KMS-11 (cell line): Measurements from ENCODE around the gene CDR2L.

Source experiments
- H2AFZ ChIP-seq: fragments of 200-600 bp; sonication (generic); 2 replicates; pipeline ENCODE4 v1.6.1; 2016; ENCODE audit warnings: antibody characterized with exemption, mixed run types, low read depth
- H3K27ac ChIP-seq: fragments of 200-600 bp; sonication (generic); 2 replicates; pipeline ENCODE4 v1.6.1; 2016; ENCODE audit warnings: mild to moderate bottlenecking, mixed run types
- H3K27me3 ChIP-seq: fragments of 200-600 bp; sonication (generic); 2 replicates; pipeline ENCODE4 v1.6.1; 2017; ENCODE audit warnings: mild to moderate bottlenecking, low read depth, mixed run types, moderate library complexity; ENCODE audit not compliant: insufficient read depth
- H3K36me3 ChIP-seq: fragments of 200-600 bp; sonication (generic); 2 replicates; pipeline ENCODE4 v1.6.1; 2017; ENCODE audit warnings: mild to moderate bottlenecking, mixed run types; ENCODE audit not compliant: insufficient read depth
- H3K4me1 ChIP-seq: fragments of 200-600 bp; sonication (generic); 2 replicates; pipeline ENCODE4 v1.6.1; 2016; ENCODE audit warnings: mild to moderate bottlenecking, low read depth, mixed run types; ENCODE audit not compliant: poor library complexity, severe bottlenecking
- H3K4me2 ChIP-seq: fragments of 200-600 bp; sonication (generic); 2 replicates; pipeline ENCODE4 v1.7.0; 2016; ENCODE audit warnings: mild to moderate bottlenecking, mixed run types
- H3K4me3 ChIP-seq: fragments of 200-600 bp; sonication (generic); IDR thresholded peaks from 2 replicates; pipeline ENCODE4 v1.6.1; 2017; ENCODE audit warnings: low read depth, low read length, mixed read lengths; ENCODE audit not compliant: insufficient read depth
- H3K79me2 ChIP-seq: fragments of 200-600 bp; sonication (generic); 2 replicates; pipeline ENCODE4 v1.6.1; 2016; ENCODE audit warnings: low read depth, mixed run types; ENCODE audit not compliant: insufficient read depth
- H3K9ac ChIP-seq: fragments of 200-600 bp; sonication (generic); 2 replicates; pipeline ENCODE4 v1.6.1; 2016; ENCODE audit warnings: mild to moderate bottlenecking, mixed run types
- H4K20me1 ChIP-seq: fragments of 200-600 bp; sonication (generic); 2 replicates; pipeline ENCODE4 v1.6.1; 2016; ENCODE audit warnings: mild to moderate bottlenecking, mixed run types; ENCODE audit not compliant: insufficient read depth
- TF ChIP-seq, protein P1 (sequence below): fragments of 200-600 bp; sonication (generic); conservative IDR thresholded peaks from 2 replicates; pipeline ENCODE4 v1.6.1; 2017; ENCODE audit warnings: low read depth, mild to moderate bottlenecking, antibody characterized with exemption, low read length, moderate library complexity, mixed read lengths

Gene CDR2L

DNA sequence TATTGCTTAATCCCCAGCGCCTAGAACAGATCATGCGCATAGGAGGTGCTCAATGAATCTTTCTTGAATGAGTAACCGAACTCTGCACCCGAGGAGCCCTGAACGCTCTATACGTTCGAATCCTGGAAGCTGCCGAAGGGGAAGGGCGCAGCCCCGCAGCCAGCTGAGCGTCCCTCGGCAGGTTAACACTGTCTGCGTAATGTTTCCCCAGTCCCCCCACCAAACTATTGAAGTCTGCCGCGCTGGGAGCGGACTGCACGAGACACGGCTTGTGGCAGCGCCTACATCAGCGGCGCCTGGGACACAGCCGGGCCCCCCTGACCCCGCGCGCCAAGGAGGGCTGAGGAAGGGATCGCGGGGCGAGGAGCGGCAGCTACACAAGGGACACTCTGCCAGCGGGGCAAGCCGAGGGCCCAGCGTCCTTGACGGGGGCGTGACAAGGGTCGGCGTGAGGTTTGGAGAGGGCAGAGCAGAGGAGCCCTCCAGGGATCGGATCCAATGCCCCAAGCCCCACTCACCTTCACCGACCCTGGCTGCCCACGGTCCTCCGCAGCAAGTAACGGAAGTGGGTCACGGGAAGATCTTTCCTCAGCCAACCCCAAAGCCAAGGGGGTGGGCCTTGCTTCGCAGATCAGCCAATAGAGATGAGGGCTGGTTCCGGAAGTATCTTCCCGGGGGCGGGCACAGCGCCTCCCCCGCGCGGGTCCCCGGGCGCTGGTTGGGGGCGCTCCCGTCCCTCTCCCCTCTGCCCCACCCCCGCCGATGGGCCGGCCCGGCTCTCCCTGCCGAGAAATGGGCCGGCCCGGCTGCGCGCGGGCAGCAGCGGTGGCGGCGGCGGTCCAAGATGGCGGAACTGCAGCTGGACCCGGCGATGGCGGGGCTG lies 59.2 kb downstream of the CDR2L start, which contains the start of the genes ATP5PD and KCTD2:
Gene ATP5PD, minus strand, starts transcription at position 563 of the 883 bp plus-strand sequence. CDS start 4,319 bp downstream, outside the sequence.
Gene KCTD2, plus strand, starts transcription at position 819 of the 883 bp plus-strand sequence. Its CDS starts 26 bp downstream, at position 845.
- Histone ChIP-seq H3K79me2 (peaks cover 32% of the 10 kb centered on the region; the same call in 1 of the 2 replicates), H2AFZ (peak within 1 kb of the TSS; percentile 85), H3K4me2 (peak within 1 kb of the TSS; percentile 67), H3K4me1 (peaks cover 30% of the 10 kb centered on the region), H4K20me1 (no peaks in the 10 kb centered on the region), H3K4me3 (no peak within 1 kb of the TSS), H3K27me3 (no peaks in the 10 kb centered on the region), H3K9ac (peak within 1 kb of the TSS; percentile 61), H3K36me3 (no peaks in the 10 kb centered on the region), H3K27ac (peak within 1 kb of the TSS; percentile 42; the same call in 1 of the 2 replicates)
- TF ChIP-seq, protein P1, sequence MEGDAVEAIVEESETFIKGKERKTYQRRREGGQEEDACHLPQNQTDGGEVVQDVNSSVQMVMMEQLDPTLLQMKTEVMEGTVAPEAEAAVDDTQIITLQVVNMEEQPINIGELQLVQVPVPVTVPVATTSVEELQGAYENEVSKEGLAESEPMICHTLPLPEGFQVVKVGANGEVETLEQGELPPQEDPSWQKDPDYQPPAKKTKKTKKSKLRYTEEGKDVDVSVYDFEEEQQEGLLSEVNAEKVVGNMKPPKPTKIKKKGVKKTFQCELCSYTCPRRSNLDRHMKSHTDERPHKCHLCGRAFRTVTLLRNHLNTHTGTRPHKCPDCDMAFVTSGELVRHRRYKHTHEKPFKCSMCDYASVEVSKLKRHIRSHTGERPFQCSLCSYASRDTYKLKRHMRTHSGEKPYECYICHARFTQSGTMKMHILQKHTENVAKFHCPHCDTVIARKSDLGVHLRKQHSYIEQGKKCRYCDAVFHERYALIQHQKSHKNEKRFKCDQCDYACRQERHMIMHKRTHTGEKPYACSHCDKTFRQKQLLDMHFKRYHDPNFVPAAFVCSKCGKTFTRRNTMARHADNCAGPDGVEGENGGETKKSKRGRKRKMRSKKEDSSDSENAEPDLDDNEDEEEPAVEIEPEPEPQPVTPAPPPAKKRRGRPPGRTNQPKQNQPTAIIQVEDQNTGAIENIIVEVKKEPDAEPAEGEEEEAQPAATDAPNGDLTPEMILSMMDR: no peak

DNA sequence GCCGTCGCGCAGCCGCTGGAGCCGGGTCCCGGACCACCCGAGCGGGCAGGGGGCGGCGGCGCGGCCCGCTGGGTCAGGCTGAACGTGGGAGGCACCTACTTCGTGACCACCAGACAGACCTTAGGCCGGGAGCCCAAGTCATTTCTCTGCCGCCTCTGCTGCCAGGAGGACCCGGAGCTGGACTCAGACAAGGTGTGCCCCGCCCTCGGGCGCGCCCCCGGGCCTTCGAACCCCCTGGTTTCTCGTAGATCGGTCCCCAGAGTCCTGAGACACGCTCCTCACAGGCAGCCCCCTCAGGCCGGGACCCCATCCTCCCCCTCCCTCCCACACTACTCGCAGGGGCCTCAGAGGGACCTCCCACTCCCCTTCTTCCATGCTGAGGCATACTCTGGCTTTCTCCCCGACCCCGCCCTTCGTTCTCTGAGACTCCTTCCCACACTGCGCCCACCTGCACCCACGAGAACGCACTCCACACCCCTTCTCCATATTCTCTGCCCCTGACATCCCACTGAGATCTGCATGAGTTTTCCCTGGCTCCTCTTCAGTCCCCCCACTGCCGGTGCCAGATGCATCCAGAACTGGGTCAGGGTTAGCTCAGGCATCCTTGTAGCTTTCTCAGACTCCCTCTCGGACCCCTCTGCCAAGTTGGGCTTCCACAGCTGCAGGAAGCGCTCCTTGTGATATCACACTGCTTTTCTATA lies 60.1 kb downstream of the CDR2L start:
- Histone ChIP-seq H2AFZ (peak overlapping the region; percentile 42), H3K4me1 (peaks cover 30% of the 10 kb centered on the region), H3K4me2 (peak overlapping the region; percentile 59), H3K27ac (no peak overlapping the region), H3K9ac (peak overlapping the region; percentile 56; the same call in 1 of the 2 replicates), H3K79me2 (peaks cover 32% of the 10 kb centered on the region; the same call in 1 of the 2 replicates), H3K4me3 (no peak overlapping the region), H3K36me3 (peaks cover under 1% of the 10 kb centered on the region; the same call in 1 of the 2 replicates), H3K27me3 (no peaks in the 10 kb centered on the region), H4K20me1 (no peaks in the 10 kb centered on the region)
- TF ChIP-seq, protein P1: no peak

DNA sequence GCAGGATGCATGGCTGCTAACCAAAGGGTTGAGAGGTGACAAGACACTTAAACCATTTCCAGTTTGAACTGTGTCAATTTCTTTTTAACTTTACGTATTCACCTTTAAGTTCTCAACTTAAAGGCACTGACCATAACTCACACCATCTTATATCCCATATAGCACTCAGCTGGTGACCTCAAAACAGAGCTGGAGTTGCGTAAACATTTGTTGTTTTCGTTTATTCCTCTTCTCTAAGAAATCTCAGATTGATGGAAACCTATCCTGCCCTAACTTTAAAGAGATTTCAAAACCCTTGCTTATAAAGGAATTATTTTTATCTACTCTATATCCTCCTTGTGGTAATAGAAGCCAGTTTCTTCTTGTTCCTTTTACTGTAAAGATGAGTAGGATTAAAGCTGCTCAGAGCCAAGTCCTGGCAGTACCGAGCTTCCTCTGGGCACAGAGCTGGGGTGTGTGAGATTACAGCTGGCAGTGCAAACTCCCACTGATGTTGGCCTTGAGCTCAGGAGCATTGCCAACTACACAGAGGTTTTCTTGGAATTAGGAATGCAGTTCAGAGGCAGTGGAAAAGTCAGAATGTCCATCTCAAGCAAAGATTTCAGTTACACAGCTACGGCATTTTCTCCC lies 60.9 kb downstream of the CDR2L start:
- Histone ChIP-seq H3K9ac (no peak overlapping the region), H3K27ac (no peak overlapping the region), H3K79me2 (peaks cover 32% of the 10 kb centered on the region; the same call in 1 of the 2 replicates), H3K4me1 (peaks cover 30% of the 10 kb centered on the region), H4K20me1 (no peaks in the 10 kb centered on the region), H3K36me3 (peaks cover 6% of the 10 kb centered on the region; the same call in 1 of the 2 replicates), H3K27me3 (no peaks in the 10 kb centered on the region), H2AFZ (no peak overlapping the region), H3K4me2 (peak overlapping the region; percentile 59), H3K4me3 (no peak overlapping the region)
- TF ChIP-seq, protein P1: no peak

DNA sequence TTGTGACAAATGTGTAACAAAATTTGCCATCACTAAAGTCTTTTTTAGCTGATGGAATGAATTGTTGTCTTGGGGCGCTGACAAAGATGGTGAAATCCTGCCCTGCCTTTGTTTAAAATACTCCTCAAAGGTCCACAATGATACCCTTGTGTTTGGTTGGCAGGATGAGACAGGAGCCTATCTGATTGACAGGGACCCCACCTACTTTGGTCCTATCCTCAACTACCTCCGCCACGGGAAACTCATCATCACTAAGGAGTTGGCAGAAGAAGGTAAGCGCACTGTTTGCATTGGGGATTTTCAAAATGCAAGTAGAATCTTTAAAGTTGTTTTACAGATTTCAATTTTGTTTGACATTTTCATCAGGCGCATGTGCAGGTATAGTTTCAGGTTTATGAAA lies 61.6 kb downstream of the CDR2L start:
- Histone ChIP-seq H3K4me2 (peak overlapping the region; percentile 59; the same call in 1 of the 2 replicates), H3K4me3 (no peak overlapping the region), H3K36me3 (peaks cover 6% of the 10 kb centered on the region; the same call in 1 of the 2 replicates)

More for the DNA sequence above, 61.6 kb downstream of the CDR2L start:
- no peaks in the 10 kb centered on the region for H3K27me3 ChIP-seq
- H2AFZ ChIP-seq: no peak overlapping the region
- peaks cover 32% of the 10 kb centered on the region; the same call in 1 of the 2 replicates for H3K79me2 ChIP-seq
- TF ChIP-seq, protein P1: no peak
- no peak overlapping the region for H3K9ac ChIP-seq
- H3K27ac ChIP-seq: no peak overlapping the region
- H4K20me1 ChIP-seq: no peaks in the 10 kb centered on the region
- peaks cover 30% of the 10 kb centered on the region for H3K4me1 ChIP-seq
